Epithelial cell of umbilical artery (primary cell): ENCODE results near the gene UTP4. TPM values are rescaled to one million over a fixed set of nuclear protein-coding genes. Genes with fewer than 3 reads are reported as not detected.

Source experiments
- total RNA-seq: library from RNA; depleted of rRNA; stranded (reverse); fragments of >200 nt; gene quantifications from 2 replicates; pipeline ENCODE4 v1.2.3, GENCODE V29; 2014

The UTP4 gene
- 18.1 and 18.8 TPM in 2 replicates for total RNA-seq

GRCh38 chr16:69132424-69133252 lies at the start of gene UTP4, which contains the start of gene CHTF8:
TSS of gene UTP4 (plus strand) at chr16:69132649. CDS start at chr16:69133460, 811 bp downstream.
TSS of gene CHTF8 (minus strand) at chr16:69132588. CDS start at chr16:69121458, 11,130 bp downstream.

GRCh38 chr16:69105501-69106361 lies 26.7 kb upstream of the UTP4 start, which contains the start of gene HAS3:
TSS of gene HAS3 (plus strand) at chr16:69105653. CDS start at chr16:69109396, 3,743 bp downstream.

GRCh38 chr16:69186642-69187445 lies 54.4 kb downstream of the UTP4 start, which contains the start of gene SNTB2:
TSS of gene SNTB2 (plus strand) at chr16:69187164. CDS start at chr16:69187167, 3 bp downstream.

Other genes with a start within 250 kb of the UTP4 start
- gene HAS3, start 27.0 kb upstream of the UTP4 start, total RNA-seq = 0.32 and 1.1 TPM in 2 replicates
- gene CHTF8, start 61 bp upstream of the UTP4 start, total RNA-seq = 59.1 and 66.9 TPM in 2 replicates
- gene SNTB2, start 54.5 kb downstream of the UTP4 start, total RNA-seq = 20.1 and 37.7 TPM in 2 replicates
- 40.0 and 40.7 TPM in 2 replicates for gene VPS4A, start 178.7 kb downstream of the UTP4 start, total RNA-seq
- 17.2 and 28.0 TPM in 2 replicates for gene PDF, start 197.9 kb downstream of the UTP4 start, total RNA-seq
- 27.3 and 29.6 TPM in 2 replicates for gene COG8, start 206.9 kb downstream of the UTP4 start, total RNA-seq
- gene NIP7, start 207.1 kb downstream of the UTP4 start, total RNA-seq = 43.2 and 48.5 TPM in 2 replicates
- gene TMED6, start 219.1 kb downstream of the UTP4 start, total RNA-seq = not detected in 2 replicates